Measurements from ENCODE around the gene ERCC8. TPM values are rescaled to one million over a fixed set of nuclear protein-coding genes. Genes with fewer than 3 reads are reported as not detected.

Gene ERCC8, protein sequence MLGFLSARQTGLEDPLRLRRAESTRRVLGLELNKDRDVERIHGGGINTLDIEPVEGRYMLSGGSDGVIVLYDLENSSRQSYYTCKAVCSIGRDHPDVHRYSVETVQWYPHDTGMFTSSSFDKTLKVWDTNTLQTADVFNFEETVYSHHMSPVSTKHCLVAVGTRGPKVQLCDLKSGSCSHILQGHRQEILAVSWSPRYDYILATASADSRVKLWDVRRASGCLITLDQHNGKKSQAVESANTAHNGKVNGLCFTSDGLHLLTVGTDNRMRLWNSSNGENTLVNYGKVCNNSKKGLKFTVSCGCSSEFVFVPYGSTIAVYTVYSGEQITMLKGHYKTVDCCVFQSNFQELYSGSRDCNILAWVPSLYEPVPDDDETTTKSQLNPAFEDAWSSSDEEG
- total RNA-seq: 10 to 100 TPM in 2 of 4 donors, 1 to 10 TPM in 2; 1.0 to 39.8 (median 6.8) TPM

DNA sequence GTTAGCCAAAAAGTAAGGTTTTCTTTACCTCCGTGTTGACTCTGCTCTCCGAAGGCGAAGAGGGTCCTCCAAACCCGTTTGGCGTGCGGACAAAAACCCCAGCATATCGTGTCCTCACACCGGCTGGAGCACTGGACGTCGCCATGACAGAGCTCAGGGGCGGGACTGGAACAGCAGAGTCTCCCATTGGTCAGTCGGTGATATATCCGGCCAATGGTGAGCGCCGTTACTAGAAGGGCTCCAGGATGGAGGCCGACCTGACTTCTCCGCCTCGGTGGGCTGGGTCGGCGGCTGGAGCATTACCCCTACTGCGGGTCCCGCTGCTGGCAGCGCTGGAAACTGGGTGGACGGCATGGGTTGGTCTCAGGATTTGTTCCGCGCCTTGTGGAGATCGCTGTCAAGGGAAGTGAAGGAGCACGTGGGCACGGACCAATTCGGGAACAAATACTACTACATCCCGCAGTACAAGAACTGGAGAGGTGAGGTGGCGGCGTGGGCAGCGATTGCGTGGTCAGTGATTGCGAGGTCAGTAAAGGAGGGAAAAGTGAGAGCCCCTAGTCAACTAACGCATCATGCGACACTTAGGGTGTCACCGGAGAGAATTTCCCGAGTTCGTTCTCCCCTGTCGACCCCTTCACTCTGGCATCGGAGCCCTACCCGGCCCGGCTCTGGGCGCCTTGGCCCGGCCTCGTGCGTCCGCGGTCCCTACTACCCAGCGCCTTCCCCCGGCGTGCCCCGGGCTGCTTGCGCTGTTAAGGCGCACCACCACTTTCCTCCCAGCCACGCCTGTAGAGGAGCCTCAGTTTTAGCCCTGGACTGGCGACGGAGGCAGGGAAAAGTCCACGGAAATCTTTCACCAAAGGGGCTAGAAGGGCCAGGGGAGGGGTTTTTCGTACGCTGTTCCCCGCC lies at the start of gene ERCC8, which contains the start of gene NDUFAF2:
ERCC8 (minus strand) TSS at position 167 of the 909 bp plus-strand sequence; CDS start at position 105, 62 bp downstream.
NDUFAF2 (plus strand) TSS at position 302 of the 909 bp plus-strand sequence; CDS start at position 353, 51 bp downstream.
- no peaks in the 10 kb centered on the region for H3K36me3 ChIP-seq
- peak within 1 kb of the TSS; percentile 51 to 72 for H3K4me3 ChIP-seq
- H3K9me3 ChIP-seq: no peaks in the 10 kb centered on the region
- TF ChIP-seq, protein P1, sequence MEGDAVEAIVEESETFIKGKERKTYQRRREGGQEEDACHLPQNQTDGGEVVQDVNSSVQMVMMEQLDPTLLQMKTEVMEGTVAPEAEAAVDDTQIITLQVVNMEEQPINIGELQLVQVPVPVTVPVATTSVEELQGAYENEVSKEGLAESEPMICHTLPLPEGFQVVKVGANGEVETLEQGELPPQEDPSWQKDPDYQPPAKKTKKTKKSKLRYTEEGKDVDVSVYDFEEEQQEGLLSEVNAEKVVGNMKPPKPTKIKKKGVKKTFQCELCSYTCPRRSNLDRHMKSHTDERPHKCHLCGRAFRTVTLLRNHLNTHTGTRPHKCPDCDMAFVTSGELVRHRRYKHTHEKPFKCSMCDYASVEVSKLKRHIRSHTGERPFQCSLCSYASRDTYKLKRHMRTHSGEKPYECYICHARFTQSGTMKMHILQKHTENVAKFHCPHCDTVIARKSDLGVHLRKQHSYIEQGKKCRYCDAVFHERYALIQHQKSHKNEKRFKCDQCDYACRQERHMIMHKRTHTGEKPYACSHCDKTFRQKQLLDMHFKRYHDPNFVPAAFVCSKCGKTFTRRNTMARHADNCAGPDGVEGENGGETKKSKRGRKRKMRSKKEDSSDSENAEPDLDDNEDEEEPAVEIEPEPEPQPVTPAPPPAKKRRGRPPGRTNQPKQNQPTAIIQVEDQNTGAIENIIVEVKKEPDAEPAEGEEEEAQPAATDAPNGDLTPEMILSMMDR (IDR thresholded peaks at IDR 0.05): no peak
- TF ChIP-seq POLR2A (IDR thresholded peaks at IDR 0.05): peak; percentile 53 to 54
- no peaks in the 10 kb centered on the region for H3K4me1 ChIP-seq
- intact Hi-C loops (cut with DNase I; ENCODE audit: low total_unique reads): loop anchor here (10.0 kb wide), 1 partner anchor 380 kb away; no protein-coding TSS in a partner anchor
- H3K27ac ChIP-seq: peak within 1 kb of the TSS; percentile 80 to 84
- H3K27me3 ChIP-seq: no peaks in the 10 kb centered on the region
- DNase-seq: peak; percentile 90

DNA sequence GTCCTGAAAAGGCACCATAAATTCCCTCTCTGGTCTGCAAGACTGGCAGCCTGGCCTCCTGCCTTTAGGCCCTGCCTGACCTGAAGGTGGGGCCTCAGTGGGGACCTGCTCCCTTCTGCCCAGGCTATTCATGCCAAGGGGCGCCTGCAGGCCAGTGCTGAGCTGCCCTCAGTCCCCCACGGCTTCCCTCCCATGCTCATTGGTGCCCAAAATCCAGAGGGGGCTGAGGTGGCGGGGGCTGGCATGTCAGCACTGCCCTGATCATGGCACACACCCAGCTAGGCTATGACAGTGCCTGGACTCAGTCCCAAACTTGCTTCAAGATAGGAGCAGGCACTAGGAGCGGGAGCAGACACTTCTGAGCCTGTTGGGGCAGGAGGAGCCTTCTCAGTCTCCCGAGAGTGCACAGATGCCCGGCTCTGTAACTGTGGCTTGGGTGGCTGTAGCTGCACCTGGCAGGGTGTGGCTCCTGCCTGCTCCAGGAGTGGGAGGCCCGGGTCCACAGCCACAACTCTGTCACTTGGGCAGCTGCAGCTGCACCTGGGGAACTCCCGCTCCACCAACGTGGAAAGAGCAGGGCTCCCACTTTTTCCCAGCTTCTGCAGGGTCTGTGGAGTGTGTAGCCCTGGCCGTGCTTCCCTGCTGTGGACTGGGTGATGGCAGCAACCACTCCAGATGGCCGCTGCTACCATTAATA lies 49.2 kb upstream of the ERCC8 start:
- Histone ChIP-seq H3K27me3 (no peaks in the 10 kb centered on the region), H3K36me3 (no peaks in the 10 kb centered on the region), H3K27ac (no peak overlapping the region), H3K9me3 (no peaks in the 10 kb centered on the region), H3K4me3 (no peak overlapping the region), H3K4me1 (no peaks in the 10 kb centered on the region)
- TF ChIP-seq, protein P1 (IDR thresholded peaks at IDR 0.05): no peak
- TF ChIP-seq POLR2A (IDR thresholded peaks at IDR 0.05): no peak
- intact Hi-C loops (cut with DNase I; ENCODE audit: low total_unique reads): no loop called here
- no peak for DNase-seq

DNA sequence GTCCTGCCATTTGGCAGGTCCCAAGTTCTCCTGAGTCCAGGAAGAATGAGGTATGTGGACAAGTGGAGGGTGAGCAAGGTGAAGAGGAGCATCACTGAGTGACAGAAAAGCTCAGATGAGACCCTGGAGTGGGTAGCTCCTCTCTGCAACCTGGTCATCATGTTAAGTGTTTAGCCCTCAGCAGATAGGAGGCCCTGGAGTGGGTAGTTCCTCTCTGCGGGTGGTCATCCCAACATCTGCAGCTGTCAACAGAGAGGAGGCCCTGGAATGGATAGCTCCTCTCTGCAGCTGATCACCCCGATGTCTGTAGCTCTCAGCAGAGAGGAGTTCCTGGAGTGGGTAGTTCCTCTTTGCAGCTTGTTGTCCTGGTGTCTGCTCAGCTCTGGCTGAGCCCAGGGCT lies 48.6 kb upstream of the ERCC8 start:
- TF ChIP-seq, protein P1 (IDR thresholded peaks at IDR 0.05): no peak
- Histone ChIP-seq H3K36me3 (no peaks in the 10 kb centered on the region), H3K4me1 (no peaks in the 10 kb centered on the region), H3K27ac (no peak overlapping the region), H3K27me3 (no peaks in the 10 kb centered on the region), H3K9me3 (no peaks in the 10 kb centered on the region), H3K4me3 (no peak overlapping the region)
- no peak for DNase-seq
- intact Hi-C loops (cut with DNase I; ENCODE audit: low total_unique reads): no loop called here

DNA sequence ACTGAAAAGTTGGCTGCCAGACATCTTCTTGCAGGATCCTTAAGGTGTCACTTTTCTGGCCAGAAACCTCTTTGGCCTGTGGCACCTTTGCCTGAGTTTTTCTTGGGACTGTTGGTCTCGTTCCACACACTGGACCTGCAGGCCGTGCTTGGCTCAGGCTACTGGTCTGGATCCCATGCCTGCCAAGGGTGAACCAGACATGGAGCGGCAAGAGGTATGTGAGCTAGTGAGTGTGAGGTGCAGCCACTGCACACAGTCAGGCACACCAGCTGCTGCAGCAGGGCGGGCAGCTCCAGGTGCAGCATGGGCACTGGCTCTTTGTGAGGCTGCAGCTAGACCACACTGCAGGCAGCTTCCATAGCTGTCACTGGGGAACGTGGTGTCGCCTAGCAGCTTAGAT lies 48.0 kb upstream of the ERCC8 start:
- H3K4me1 ChIP-seq: no peaks in the 10 kb centered on the region
- intact Hi-C loops (cut with DNase I; ENCODE audit: low total_unique reads): no loop called here
- H3K27ac ChIP-seq: no peak overlapping the region
- no peaks in the 10 kb centered on the region for H3K9me3 ChIP-seq
- no peak for DNase-seq
- no peak overlapping the region for H3K4me3 ChIP-seq
- no peaks in the 10 kb centered on the region for H3K36me3 ChIP-seq
- H3K27me3 ChIP-seq: no peaks in the 10 kb centered on the region
- TF ChIP-seq POLR2A (IDR thresholded peaks at IDR 0.05): no peak
- TF ChIP-seq, protein P1 (IDR thresholded peaks at IDR 0.05): no peak

Data from uterus (tissue), 4 donors.